K562 (cell line): ENCODE data around the gene RNF121. TPM values are rescaled to one million over a fixed set of nuclear protein-coding genes. Genes with fewer than 3 reads are reported as not detected.
A peak's percentile ranks its signal among the peaks of the same experiment; 100 is the strongest.

Experiments
- ATAC-seq: fragments of 200-7000 bp; cut with Tn5 transposase; 3 replicates; pipeline ENCODE4 v1.9.1; 2020; ENCODE audit warnings: moderate library complexity
- BruUV-seq: library from RNA; stranded (reverse); fragments of 400-500 nt; replicated peaks from 2 replicates; lab custom pipeline; 2021; lab: Mats Ljungman, UMichigan
- CTCF ChIA-PET: fragments of 300-600 bp; formaldehyde crosslinking; extraction: SDS; loops from one replicate; lab custom pipeline; 2021; ENCODE audit warnings: low intra/inter-chr PET ratio; lab: Yijun Ruan, JAX
- POLR2A ChIA-PET: fragments of 300-600, 350-650 bp; sonication (Branson Sonifier 250); formaldehyde crosslinking; extraction: SDS; loops from one replicate; lab custom pipeline; 2021; ENCODE audit warnings: antibody characterized with exemption, inconsistent platforms; lab: Yijun Ruan, JAX
- DNase-seq, 4 experiments: peaks; one replicate each; pipeline versions ENCODE4 v3.0.0 to v3.0.0-alpha.2; 2011 to 2018; ENCODE audit warnings: low spot score in 3 of 4, mixed read lengths in 3 of 4; ENCODE audit errors: extremely low read depth in 1 of 4
- FAIRE-seq: peaks from 2 replicates; lab custom pipeline; 2011; peaks lifted over from hg19 to GRCh38; lab: Jason Lieb, UNC
- H2AFZ ChIP-seq: 2 replicates; pipeline ENCODE4 v1.6.0; 2011; ENCODE audit warnings: low read depth, low read length, control low read depth, inconsistent platforms
- H3K27ac ChIP-seq: fragments of 200-600 bp; 3 replicates; pipeline ENCODE4 v1.8.0; 2011; ENCODE audit warnings: low read depth, mild to moderate bottlenecking, control low read depth, inconsistent platforms, low read length, moderate library complexity, mixed read lengths; ENCODE audit errors: extremely low read depth
- H3K27me3 ChIP-seq, 2 experiments: fragments of 300-600 bp in 1 of 2; 2 replicates in 1 of 2; 3 replicates in 1 of 2; pipeline versions ENCODE4 v1.6.0 to v1.8.0; 2011; ENCODE audit warnings: inconsistent platforms in 2 of 2, low read length in 2 of 2, mild to moderate bottlenecking in 1 of 2, mixed read lengths in 1 of 2, moderate library complexity in 1 of 2; ENCODE audit not compliant: control insufficient read depth in 2 of 2, insufficient read depth in 2 of 2
- H3K36me3 ChIP-seq: fragments of 300-600 bp; 3 replicates; pipeline ENCODE4 v1.8.0; 2011; ENCODE audit warnings: mild to moderate bottlenecking, low read length, inconsistent platforms; ENCODE audit not compliant: control insufficient read depth, insufficient read depth
- H3K4me1 ChIP-seq, 2 experiments: fragments of 200-600 bp in 1 of 2; replicated peaks in 1 of 2; 2 replicates in 1 of 2; 3 replicates in 1 of 2; pipeline versions ENCODE4 v1.5.1 to v1.8.0; 2011; ENCODE audit warnings: inconsistent platforms in 2 of 2, low read length in 2 of 2, mild to moderate bottlenecking in 1 of 2, mixed read lengths in 1 of 2, moderate library complexity in 1 of 2; ENCODE audit not compliant: control insufficient read depth in 2 of 2, insufficient read depth in 2 of 2
- H3K4me2 ChIP-seq: 2 replicates; pipeline ENCODE4 v1.6.1; 2011; ENCODE audit warnings: low read length, control low read depth, inconsistent platforms, mixed read lengths; ENCODE audit not compliant: insufficient read depth
- H3K4me3 ChIP-seq: fragments of 200-600 bp; sonication (generic), shearing (Covaris generic); 2 replicates; pipeline ENCODE4 v1.5.1; 2016; ENCODE audit warnings: control low read depth, inconsistent platforms
- H3K79me2 ChIP-seq: fragments of 200-600 bp; 3 replicates; pipeline ENCODE4 v1.8.0; 2011; ENCODE audit warnings: low read length, inconsistent platforms; ENCODE audit not compliant: control insufficient read depth, insufficient read depth
- H3K9ac ChIP-seq, 2 experiments: 2 replicates each; pipeline versions ENCODE4 v1.6.0 to v1.6.1; 2011; ENCODE audit warnings: low read depth in 2 of 2, low read length in 2 of 2, control low read depth in 1 of 2, inconsistent platforms in 1 of 2, mild to moderate bottlenecking in 1 of 2, mixed read lengths in 1 of 2; ENCODE audit not compliant: insufficient read depth in 1 of 2
- H3K9me1 ChIP-seq: one replicate; pipeline ENCODE4 v1.6.0; 2011; ENCODE audit warnings: inconsistent platforms, mild to moderate bottlenecking, low read length, moderate library complexity; ENCODE audit not compliant: control insufficient read depth, insufficient read depth
- H3K9me3 ChIP-seq: replicated peaks from 2 replicates; pipeline ENCODE4 v1.5.1; 2011; ENCODE audit warnings: low read depth, low read length, inconsistent platforms; ENCODE audit not compliant: control insufficient read depth, insufficient read depth
- H4K20me1 ChIP-seq: replicated peaks from 2 replicates; pipeline ENCODE4 v1.6.1; 2011; ENCODE audit warnings: low read length, inconsistent platforms, mixed read lengths; ENCODE audit not compliant: control insufficient read depth, insufficient read depth
- CREB1 ChIP-seq, 2 experiments: sonication (generic) in 1 of 2; formaldehyde crosslinking in 1 of 2; IDR thresholded peaks; 2 replicates each; pipeline versions ENCODE4 v1.6.1 to v1.8.0; 2012 to 2022; ENCODE audit warnings: inconsistent platforms in 1 of 2, mild to moderate bottlenecking in 1 of 2, missing genetic modification reagents in 1 of 2, moderate library complexity in 1 of 2
- GATA2 ChIP-seq: sonication (generic); formaldehyde crosslinking; IDR thresholded peaks from 2 replicates; pipeline ENCODE4 v1.4.0; 2020; ENCODE audit warnings: mild to moderate bottlenecking, missing genetic modification reagents
- POLR2G ChIP-seq: fragments of 200-400 bp; formaldehyde crosslinking; IDR thresholded peaks from 2 replicates; pipeline ENCODE4 v1.6.1; 2017; ENCODE audit warnings: low read depth, mild to moderate bottlenecking, antibody characterized with exemption, low read length, moderate library complexity
- TEAD1 ChIP-seq, 2 experiments: fragments of 450-650 bp in 1 of 2; sonication (generic) in 1 of 2; formaldehyde crosslinking; IDR thresholded peaks; 2 replicates each; pipeline versions ENCODE4 v1.4.0 to v1.8.0; 2020 to 2022; ENCODE audit warnings: mild to moderate bottlenecking in 2 of 2, missing genetic modification reagents in 1 of 2
- USF1 ChIP-seq: sonication (generic); formaldehyde crosslinking; IDR thresholded peaks from 2 replicates; pipeline ENCODE4 v1.9.0; 2022; ENCODE audit warnings: mild to moderate bottlenecking, missing genetic modification reagents
- ZBTB8A ChIP-seq: fragments of 450-650 bp; IDR thresholded peaks from 2 replicates; pipeline ENCODE4 v1.6.1; 2018; ENCODE audit warnings: mild to moderate bottlenecking, moderate library complexity; ENCODE audit not compliant: partially characterized antibody
- ZMIZ1 ChIP-seq, 2 experiments: fragments of 150-350 bp in 1 of 2; IDR thresholded peaks; 2 replicates each; pipeline ENCODE4 v1.6.1; 2012 to 2016; ENCODE audit warnings: low read depth in 2 of 2, low read length in 2 of 2, mild to moderate bottlenecking in 1 of 2, moderate library complexity in 1 of 2
- ZNF184 ChIP-seq: sonication (generic); formaldehyde crosslinking; IDR thresholded peaks from 2 replicates; pipeline ENCODE4 v1.5.0; 2020; ENCODE audit warnings: missing genetic modification reagents
- WGBS: fragments of 100-300 bp; shearing (Covaris generic); methylation state at CpG from one replicate; pipeline ENCODE4 v1.1.6; 2016; ENCODE audit warnings: low coverage, mixed read lengths; ENCODE audit not compliant: insufficient coverage; ENCODE audit errors: missing lambda C conversion rate; 5-methylcytosine and 5-hydroxymethylcytosine counted together
- in situ Hi-C: fragments of 300-500 bp; cut with MboI; formaldehyde crosslinking; loops from 4 replicates; pipeline ENCODE4 v1.15.0; 2018; ENCODE audit warnings: inconsistent platforms, mixed read lengths
- intact Hi-C: fragments of 100-400 bp; cut with micrococcal nuclease; formaldehyde crosslinking; loops from 2 replicates; pipeline ENCODE4 v1.14.2; 2022
- polyA plus RNA-seq, 8 experiments: library from polyadenylated mRNA; depleted of rRNA in 4 of 8; stranded (reverse) in 5 of 8; unstranded in 3 of 8; fragments of >200 nt; fragmentation: Nextera tagmentation in 2 of 8; fragmentation: Illumina TruSeq in 1 of 8; extraction: Ambion mirVana in 2 of 8; extraction: Trizol in 1 of 8; gene quantifications; 2 replicates each; pipeline versions ENCODE4 v1.2.1 to v1.2.3, GENCODE V29; 2011 to 2014; ENCODE audit warnings: inconsistent platforms in 1 of 8, missing spikeins in 1 of 8
- total RNA-seq, 7 experiments: library from RNA; depleted of rRNA in 6 of 7; stranded (reverse); fragments of >200 nt in 6 of 7; fragmentation: Illumina TruSeq in 2 of 7; extraction: Trizol in 2 of 7; gene quantifications; 2 replicates each; pipeline versions ENCODE4 v1.2.1 to v1.2.3, GENCODE V29; 2011 to 2021; ENCODE audit warnings: low replicate concordance in 1 of 7

Gene RNF121
- total and polyA plus RNA-seq, 9 of the 15 experiments (the other 6 are each of a cell fraction or from before 2014, with no cell fraction given), result 8.0 to 63.4 (median 20.5) TPM

DNA sequence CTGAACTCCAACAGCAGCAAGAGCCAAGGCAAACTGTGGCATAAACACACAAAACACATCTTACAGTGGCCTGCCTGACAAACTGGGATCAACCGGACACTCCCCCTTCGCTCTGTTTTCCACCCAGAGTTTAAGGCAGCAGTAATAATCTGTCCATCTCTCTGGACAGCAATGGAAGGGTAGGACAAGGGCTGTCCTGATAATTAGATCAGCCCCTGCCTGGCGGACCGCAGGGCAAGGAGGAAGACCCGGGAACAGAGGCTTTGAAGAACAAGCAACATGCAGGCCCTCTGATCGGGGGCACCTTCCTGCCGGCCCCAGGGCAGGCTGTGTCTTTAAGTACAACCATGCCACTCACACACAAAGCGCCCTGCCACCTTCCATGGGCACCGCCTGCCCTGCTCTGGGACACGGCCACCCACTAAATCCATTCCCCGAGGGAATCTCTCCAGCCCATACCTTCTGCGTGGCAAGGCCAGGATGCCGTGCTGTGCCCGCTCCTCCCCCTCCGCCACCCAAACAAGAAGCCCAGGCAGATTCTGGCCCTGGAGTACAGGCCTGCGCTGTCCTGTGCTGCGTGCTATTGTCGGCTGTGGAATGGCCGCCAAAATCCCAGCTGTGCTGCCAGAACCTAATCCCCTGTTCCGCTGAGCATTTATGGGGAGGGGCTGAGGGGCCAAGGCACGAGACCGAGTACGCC, 112.7 kb downstream of the RNF121 start:
- Histone ChIP-seq H3K4me3 (peak overlapping the region; percentile 44), H3K4me1 (peaks cover 26 to 30% of the 10 kb centered on the region in 2 experiments), H3K9ac (peak overlapping the region; percentile 71 to 80; a peak in 3 of 4 replicates), H3K27ac (peak overlapping the region; percentile 78; the same call in 2 of the 3 replicates), H3K9me3 (no peaks in the 10 kb centered on the region), H3K79me2 (peaks cover 60% of the 10 kb centered on the region), H3K4me2 (peak overlapping the region; percentile 88), H2AFZ (peak overlapping the region; percentile 76; the same call in 1 of the 2 replicates), H4K20me1 (0 out of 2 replicates have a peak, but pooled peaks cover 10% of the 10 kb centered on the region), H3K9me1 (peaks cover 3% of the 10 kb centered on the region), H3K27me3 (no peaks in the 10 kb centered on the region), H3K36me3 (peaks cover 7% of the 10 kb centered on the region; the same call in 1 of the 3 replicates)
- ChIA-PET CTCF (no interaction called here), POLR2A (interaction anchor here (0.6 to 2.0 kb wide), 2 partner anchors 21 to 98 kb away, joined by 3 to 5 read pairs; no protein-coding TSS in a partner anchor)
- DNase-seq (peak in 2 of 4 experiments; percentile 27 to 32), ATAC-seq (peak; percentile 52), FAIRE-seq (no peak)
- TF ChIP-seq ZNF184 (no peak), ZMIZ1 (IDR thresholded peaks at IDR 0.05; ENCODE audit: low read depth in 2 of 2, low read length in 2 of 2) (no peak), ZBTB8A (no peak), GATA2 (CRISPR knock-in tag) (0 out of 2 replicates have a peak, but pooled peaks have one; percentile 33), TEAD1 (CRISPR knock-in tag; IDR thresholded peaks at IDR 0.05) (0 out of 4 replicates have a peak, but pooled peaks of 1 of the 2 experiments have one; percentile 21), POLR2G (0 out of 2 replicates have a peak, but pooled peaks have one; percentile 23), USF1 (CRISPR knock-in tag) (peak; percentile 19; the same call in 1 of the 2 replicates), CREB1 (IDR thresholded peaks at IDR 0.05) (no peak), CREB1 (CRISPR knock-in tag; IDR thresholded peaks at IDR 0.05) (0 out of 2 replicates have a peak, but pooled peaks have one; percentile 20)
- no TSS peak for BruUV-seq
- in situ Hi-C loops, result no loop called here
- intact Hi-C loops, result loop anchor here (2.0 kb wide), 1 partner anchor 39 kb away; the partner anchor contains the start of genes LRRC51 and NUMA1
- 63% methylated on average over 22 of the region's 23 CpGs for WGBS
